Esophagus squamous epithelium (tissue), 4 donors: ENCODE measurements around the gene FIGN.

Source experiments
- CTCF ChIP-seq, 6 experiments: fragments of 450-650 bp in 4 of 6; fragments of 200-600 bp in 2 of 6; sonication (generic) in 2 of 6; IDR thresholded peaks; one replicate each; pipeline ENCODE4 v1.5.1; 2016 to 2019; ENCODE audit warnings: antibody characterized with exemption in 6 of 6, mild to moderate bottlenecking in 4 of 6, moderate library complexity in 4 of 6
- POLR2A ChIP-seq, 4 donors: fragments of 450-650 bp; IDR thresholded peaks; one replicate each; pipeline ENCODE4 v1.6.1; 2017; ENCODE audit warnings: antibody characterized with exemption in 4 of 4, mild to moderate bottlenecking in 4 of 4, moderate library complexity in 3 of 4

GRCh38 chr2:163644238-163644637 lies 91.6 kb downstream of the FIGN start:
- no peak for TF ChIP-seq POLR2A (IDR thresholded peaks at IDR 0.05)
- no peak for TF ChIP-seq CTCF (IDR thresholded peaks at IDR 0.05)
